ENCODE results near the gene SLC2A6.

Gene SLC2A6

GRCh38 chr9:133476036-133476931 is 2.6 kb downstream of the SLC2A6 start:
- DNase-seq: no peak

- DNase-seq: no peak
Observed at GRCh38 chr9:133475292-133476012, 3.4 kb downstream of the SLC2A6 start.

- DNase-seq: no peak
Observed at GRCh38 chr9:133474853-133475252, 4.0 kb downstream of the SLC2A6 start.

- DNase-seq: no peak
Observed at GRCh38 chr9:133474215-133474614, 4.7 kb downstream of the SLC2A6 start.

GRCh38 chr9:133473743-133474142 is 5.2 kb downstream of the SLC2A6 start:
- no peak for DNase-seq

GRCh38 chr9:133472753-133473378 is 6.0 kb downstream of the SLC2A6 start:
- DNase-seq: no peak

GRCh38 chr9:133472277-133472645 is 6.6 kb downstream of the SLC2A6 start:
- no peak for DNase-seq

GRCh38 chr9:133471551-133472276 is 7.2 kb downstream of the SLC2A6 start:
- no peak for DNase-seq

GRCh38 chr9:133470988-133471387 is 7.9 kb downstream of the SLC2A6 start:
- DNase-seq: no peak

- DNase-seq: no peak
Observed at GRCh38 chr9:133470427-133470924, 8.4 kb downstream of the SLC2A6 start.

- DNase-seq: no peak
Observed at GRCh38 chr9:133468777-133469421, 10.0 kb downstream of the SLC2A6 start.

GRCh38 chr9:133468374-133468773 is 10.5 kb downstream of the SLC2A6 start:
- no peak for DNase-seq

- no peak for DNase-seq
Observed at GRCh38 chr9:133467101-133467500, 11.8 kb downstream of the SLC2A6 start.

GRCh38 chr9:133465984-133466383 is 12.9 kb downstream of the SLC2A6 start:
- no peak for DNase-seq

GRCh38 chr9:133464638-133465037 is 14.3 kb downstream of the SLC2A6 start:
- DNase-seq: no peak

- no peak for DNase-seq
Observed at GRCh38 chr9:133463864-133464615, 14.9 kb downstream of the SLC2A6 start.

- DNase-seq: no peak
Observed at GRCh38 chr9:133463234-133463863, 15.6 kb downstream of the SLC2A6 start.

- no peak for DNase-seq
Observed at GRCh38 chr9:133461975-133462374, 16.9 kb downstream of the SLC2A6 start.

GRCh38 chr9:133460405-133461175 is 18.3 kb downstream of the SLC2A6 start:
- DNase-seq: no peak

All from stimulated activated CD4-positive, alpha-beta T cell treated with anti-CD3 and anti-CD28 coated beads, Interleukin-2, amount 100 ng/mL, for 48 hours (primary cell).